Measurements from ENCODE around the gene CIAO3.

DNA sequence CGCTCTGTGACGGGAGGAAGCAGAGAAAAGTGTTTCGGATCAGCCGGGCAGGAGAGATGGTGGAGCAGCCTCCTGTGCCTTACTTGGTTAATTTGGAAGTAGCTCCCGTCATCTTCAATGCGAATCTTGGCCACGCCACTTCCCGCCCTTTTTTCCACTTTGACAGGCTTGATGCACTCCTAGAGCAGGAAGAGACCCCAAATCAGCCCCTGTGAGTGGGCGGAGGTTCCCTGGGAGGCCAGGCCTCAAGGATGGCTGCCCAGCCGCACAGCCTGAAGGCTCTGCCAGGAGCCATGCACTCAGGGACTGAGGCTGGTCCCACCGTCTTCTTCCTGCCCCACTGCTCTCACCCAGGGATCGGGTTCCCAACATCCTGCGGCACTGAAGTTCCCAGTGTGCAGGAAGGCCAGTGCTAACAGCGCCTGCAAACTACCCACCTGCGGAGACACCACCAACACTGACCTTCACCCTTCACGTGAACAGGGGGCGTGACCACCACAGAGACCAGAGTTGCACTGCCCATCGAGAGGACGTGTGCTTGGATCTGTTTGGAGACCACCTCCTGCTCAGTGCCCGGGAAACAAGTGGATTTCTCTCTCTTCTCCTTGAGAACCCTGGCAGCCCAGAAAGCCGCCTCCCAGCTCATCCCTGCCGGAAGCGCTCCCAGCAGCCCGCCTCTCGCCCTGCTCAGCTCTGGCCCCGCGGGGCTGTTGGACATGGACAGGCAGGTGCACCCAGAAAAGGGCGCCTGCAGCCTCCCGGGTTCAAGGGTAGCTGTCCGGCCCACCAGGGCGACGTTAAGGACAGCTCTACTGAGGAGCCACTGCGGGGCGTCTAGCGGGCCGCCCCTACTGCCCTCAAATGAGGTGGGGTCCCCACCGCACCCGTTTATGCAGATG, 988 bp downstream of the CIAO3 start:
- TF ChIP-seq, protein P1, sequence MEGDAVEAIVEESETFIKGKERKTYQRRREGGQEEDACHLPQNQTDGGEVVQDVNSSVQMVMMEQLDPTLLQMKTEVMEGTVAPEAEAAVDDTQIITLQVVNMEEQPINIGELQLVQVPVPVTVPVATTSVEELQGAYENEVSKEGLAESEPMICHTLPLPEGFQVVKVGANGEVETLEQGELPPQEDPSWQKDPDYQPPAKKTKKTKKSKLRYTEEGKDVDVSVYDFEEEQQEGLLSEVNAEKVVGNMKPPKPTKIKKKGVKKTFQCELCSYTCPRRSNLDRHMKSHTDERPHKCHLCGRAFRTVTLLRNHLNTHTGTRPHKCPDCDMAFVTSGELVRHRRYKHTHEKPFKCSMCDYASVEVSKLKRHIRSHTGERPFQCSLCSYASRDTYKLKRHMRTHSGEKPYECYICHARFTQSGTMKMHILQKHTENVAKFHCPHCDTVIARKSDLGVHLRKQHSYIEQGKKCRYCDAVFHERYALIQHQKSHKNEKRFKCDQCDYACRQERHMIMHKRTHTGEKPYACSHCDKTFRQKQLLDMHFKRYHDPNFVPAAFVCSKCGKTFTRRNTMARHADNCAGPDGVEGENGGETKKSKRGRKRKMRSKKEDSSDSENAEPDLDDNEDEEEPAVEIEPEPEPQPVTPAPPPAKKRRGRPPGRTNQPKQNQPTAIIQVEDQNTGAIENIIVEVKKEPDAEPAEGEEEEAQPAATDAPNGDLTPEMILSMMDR (IDR thresholded peaks at IDR 0.05), result no peak
- TF ChIP-seq POLR2A (IDR thresholded peaks at IDR 0.05) (no peak), POLR2AphosphoS5 (IDR thresholded peaks at IDR 0.05) (no peak)

All from suprapubic skin (tissue), 4 donors.